Epithelial cell of proximal tubule (primary cell): ENCODE measurements around the gene PLCL2. TPM values are rescaled to one million over a fixed set of nuclear protein-coding genes. Genes with fewer than 3 reads are reported as not detected.
A peak's percentile ranks its signal among the peaks of the same experiment; 100 is the strongest.

ENCODE experiments used
- DNase-seq: peaks from one replicate; pipeline ENCODE4 v3.0.0-alpha.2; 2011; ENCODE audit warnings: low read depth
- H3K4me3 ChIP-seq: 2 replicates; pipeline ENCODE4 v1.5.1; 2011; ENCODE audit warnings: low read depth, mild to moderate bottlenecking, low read length
- total RNA-seq: library from RNA; depleted of rRNA; stranded (reverse); fragments of >200 nt; gene quantifications from 2 replicates; pipeline ENCODE4 v1.2.3, GENCODE V29; 2015
- TF ChIP-seq, protein P1 (sequence below): conservative IDR thresholded peaks from 2 replicates; pipeline ENCODE4 v1.5.1; 2012; ENCODE audit warnings: low read depth, mild to moderate bottlenecking, low read length

The PLCL2 gene
- total RNA-seq, 1 donor from 2014 or later: 3.5 TPM

DNA sequence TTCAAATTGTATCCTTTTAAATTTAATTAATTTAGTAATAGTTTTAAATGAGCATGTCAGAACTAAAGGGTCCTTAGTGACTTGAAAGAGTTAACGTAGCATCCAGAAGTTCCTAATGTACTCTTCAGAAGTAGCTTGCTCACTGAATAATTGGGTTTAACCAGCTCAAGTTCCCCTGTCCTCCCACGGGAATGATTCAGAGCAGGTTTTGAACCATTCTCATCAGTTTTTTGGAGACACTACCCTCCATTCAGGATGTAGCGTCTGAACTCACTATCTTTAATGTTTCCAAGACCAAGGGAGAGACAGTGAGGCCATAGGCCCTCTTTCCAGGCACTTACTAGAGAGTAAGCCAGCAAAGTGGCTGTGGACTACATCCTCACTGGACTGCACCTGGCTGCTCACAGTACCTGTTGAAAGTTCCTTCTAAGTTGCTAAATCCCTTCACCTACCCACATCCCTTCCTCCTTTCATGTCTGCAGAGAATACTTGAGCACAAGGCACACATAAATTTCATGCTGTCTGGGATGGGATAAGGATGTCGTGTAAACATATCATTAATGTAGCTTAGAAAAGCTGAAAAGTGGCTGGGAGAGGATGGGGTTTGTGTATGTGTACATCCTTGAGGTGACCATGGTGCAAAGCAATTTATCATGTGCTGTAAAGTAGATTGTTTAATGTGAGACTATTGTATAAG lies 146.3 kb downstream of the PLCL2 start:
- TF ChIP-seq, protein P1, sequence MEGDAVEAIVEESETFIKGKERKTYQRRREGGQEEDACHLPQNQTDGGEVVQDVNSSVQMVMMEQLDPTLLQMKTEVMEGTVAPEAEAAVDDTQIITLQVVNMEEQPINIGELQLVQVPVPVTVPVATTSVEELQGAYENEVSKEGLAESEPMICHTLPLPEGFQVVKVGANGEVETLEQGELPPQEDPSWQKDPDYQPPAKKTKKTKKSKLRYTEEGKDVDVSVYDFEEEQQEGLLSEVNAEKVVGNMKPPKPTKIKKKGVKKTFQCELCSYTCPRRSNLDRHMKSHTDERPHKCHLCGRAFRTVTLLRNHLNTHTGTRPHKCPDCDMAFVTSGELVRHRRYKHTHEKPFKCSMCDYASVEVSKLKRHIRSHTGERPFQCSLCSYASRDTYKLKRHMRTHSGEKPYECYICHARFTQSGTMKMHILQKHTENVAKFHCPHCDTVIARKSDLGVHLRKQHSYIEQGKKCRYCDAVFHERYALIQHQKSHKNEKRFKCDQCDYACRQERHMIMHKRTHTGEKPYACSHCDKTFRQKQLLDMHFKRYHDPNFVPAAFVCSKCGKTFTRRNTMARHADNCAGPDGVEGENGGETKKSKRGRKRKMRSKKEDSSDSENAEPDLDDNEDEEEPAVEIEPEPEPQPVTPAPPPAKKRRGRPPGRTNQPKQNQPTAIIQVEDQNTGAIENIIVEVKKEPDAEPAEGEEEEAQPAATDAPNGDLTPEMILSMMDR: no peak
- no peak overlapping the region for H3K4me3 ChIP-seq
- no peak for DNase-seq

DNA sequence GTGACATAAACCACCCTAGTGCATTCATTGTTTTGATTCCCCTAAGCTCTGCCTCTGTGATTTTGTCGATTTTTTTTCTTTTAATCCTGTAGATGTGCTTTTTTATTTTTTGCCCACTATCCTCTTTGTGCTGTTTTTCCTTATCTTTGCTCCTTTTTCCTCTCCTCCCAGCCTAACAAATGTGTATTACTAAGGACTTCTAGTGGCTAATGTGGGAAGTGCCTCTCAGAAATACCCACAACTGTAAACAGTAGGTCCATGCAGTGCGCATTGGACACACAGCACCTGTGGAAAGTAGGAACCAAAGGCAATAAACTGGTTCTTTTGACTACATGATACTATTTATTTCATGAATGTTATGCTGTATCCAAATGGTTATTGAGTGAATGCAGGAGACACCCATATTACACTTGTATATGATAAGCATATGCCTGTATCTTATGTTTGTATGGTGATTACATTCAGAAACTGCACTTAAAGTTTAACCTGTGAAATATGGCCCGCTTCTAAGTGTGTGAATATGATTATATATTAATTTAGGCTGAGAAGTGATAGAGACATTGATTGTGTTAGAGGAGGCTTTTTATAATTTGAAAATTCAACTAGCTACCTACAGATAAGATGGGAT lies 147.8 kb downstream of the PLCL2 start:
- peak; percentile 7 for DNase-seq
- TF ChIP-seq, protein P1: peak; percentile 84
- H3K4me3 ChIP-seq: no peak overlapping the region

DNA sequence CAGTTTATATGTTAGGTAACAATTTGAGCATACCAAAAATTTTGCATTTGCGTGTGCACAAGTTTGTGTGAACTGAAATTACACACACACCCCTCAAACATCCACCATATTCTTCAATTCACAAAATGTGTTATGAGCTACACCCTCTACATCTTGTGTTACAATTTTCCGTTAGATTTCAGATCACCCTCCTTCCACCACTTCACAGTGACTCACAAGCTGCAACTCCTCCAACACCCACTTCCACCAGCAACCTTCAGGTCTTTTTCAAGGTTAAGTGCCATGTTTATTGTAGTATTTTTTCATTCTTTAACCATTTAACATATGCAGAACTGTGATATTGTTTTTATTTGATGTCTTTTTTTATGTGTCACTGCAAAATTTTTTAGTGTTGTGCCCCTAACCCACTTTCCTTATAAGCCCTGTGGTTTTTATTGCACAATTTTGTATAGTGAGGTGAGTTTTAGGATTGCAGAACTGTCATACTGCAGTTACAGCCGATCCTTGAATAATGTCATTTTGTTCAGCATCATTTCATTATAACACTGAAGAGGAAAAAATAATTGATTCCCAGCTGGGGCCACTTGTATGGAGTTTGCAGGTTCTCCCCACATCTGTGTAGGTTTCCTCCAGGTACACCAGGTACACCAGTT lies 148.9 kb downstream of the PLCL2 start:
- DNase-seq: no peak
- no peak overlapping the region for H3K4me3 ChIP-seq
- TF ChIP-seq, protein P1: no peak

DNA sequence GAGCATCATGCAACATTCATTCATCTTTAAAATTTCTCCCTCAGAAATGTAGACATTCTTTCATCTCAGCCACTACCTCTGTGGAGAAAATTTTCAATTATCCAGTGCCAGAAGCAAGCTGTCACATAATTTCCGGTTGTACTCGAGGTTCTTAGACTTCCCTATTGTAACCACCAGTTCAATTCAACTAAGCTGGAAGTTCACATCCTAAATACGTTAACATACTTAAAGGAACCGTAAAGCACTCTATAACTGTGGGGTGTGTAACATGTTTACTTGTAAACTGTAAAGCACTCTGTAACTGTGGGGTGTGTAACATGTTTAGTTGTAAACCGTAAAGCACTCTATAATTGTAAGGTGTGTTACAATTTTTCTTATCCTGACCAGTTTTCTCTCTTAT lies 150.3 kb downstream of the PLCL2 start:
- no peak overlapping the region for H3K4me3 ChIP-seq
- DNase-seq: no peak
- TF ChIP-seq, protein P1: no peak

DNA sequence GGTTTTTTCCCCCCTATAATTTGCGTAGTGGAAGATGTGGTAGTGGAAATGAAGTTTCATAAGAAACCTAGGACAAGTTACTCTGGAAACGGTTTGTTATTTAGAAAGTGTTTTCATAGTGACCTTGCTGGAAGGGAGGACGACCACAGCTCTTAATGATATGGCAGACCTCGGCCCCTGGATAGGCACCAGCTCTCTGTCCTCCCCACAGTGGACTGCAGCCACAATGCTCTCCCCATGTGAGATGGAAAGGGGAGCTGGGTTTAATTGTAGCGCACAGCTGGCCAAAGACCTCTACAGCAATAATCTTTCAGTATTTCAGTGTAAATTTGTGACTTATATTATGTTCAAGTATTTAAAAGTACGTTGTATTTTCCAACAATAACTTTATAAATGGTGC lies 151.2 kb downstream of the PLCL2 start:
- TF ChIP-seq, protein P1: no peak
- no peak for DNase-seq
- no peak overlapping the region for H3K4me3 ChIP-seq

DNA sequence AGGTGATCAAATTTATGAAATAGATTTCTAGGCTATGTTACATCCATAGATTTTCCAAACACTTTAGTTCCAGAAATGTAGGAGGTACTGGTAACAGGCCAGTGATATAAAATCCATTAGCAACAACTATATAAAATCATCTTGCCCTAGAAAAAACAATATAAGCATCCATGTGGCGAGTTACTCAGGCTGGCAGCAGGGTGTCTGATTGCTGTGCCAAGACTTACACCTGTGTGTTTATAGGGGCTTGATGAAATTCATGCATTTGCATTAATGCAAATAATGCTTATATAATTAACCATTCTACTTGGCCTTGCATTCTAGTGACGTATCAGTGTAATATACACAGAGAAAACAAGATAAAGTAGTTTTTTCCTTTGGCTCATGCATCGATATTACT lies 153.4 kb downstream of the PLCL2 start:
- H3K4me3 ChIP-seq: no peak overlapping the region
- no peak for DNase-seq

More for the DNA sequence above, 153.4 kb downstream of the PLCL2 start:
- TF ChIP-seq, protein P1: no peak
